Measurements from ENCODE around the gene EDAR.

- TF ChIP-seq CTCF (IDR thresholded peaks at IDR 0.05) (no peak), ZFX (IDR thresholded peaks at IDR 0.05; ENCODE audit: borderline replicate concordance) (no peak)
These were observed 83.1 kb downstream of the EDAR start for GRCh38 chr2:108905906-108906305.

Measured in 22Rv1 (cell line).